G401.6 (cell line): ENCODE data around the gene ADRA1B.
"Not testable (repeated sequence)": the region's sequence is repeated elsewhere in the genome, so short reads cannot be mapped to it uniquely, and the experiment has no call there.

Source experiments
- FAIRE-seq: peaks from 2 replicates; lab custom pipeline; 2012; peaks lifted over from hg19 to GRCh38; lab: Jason Lieb, UNC

ADRA1B gene

GRCh38 chr5:159929176-159929575 lies 12.9 kb downstream of the ADRA1B start:
- FAIRE-seq, result no peak

DNA sequence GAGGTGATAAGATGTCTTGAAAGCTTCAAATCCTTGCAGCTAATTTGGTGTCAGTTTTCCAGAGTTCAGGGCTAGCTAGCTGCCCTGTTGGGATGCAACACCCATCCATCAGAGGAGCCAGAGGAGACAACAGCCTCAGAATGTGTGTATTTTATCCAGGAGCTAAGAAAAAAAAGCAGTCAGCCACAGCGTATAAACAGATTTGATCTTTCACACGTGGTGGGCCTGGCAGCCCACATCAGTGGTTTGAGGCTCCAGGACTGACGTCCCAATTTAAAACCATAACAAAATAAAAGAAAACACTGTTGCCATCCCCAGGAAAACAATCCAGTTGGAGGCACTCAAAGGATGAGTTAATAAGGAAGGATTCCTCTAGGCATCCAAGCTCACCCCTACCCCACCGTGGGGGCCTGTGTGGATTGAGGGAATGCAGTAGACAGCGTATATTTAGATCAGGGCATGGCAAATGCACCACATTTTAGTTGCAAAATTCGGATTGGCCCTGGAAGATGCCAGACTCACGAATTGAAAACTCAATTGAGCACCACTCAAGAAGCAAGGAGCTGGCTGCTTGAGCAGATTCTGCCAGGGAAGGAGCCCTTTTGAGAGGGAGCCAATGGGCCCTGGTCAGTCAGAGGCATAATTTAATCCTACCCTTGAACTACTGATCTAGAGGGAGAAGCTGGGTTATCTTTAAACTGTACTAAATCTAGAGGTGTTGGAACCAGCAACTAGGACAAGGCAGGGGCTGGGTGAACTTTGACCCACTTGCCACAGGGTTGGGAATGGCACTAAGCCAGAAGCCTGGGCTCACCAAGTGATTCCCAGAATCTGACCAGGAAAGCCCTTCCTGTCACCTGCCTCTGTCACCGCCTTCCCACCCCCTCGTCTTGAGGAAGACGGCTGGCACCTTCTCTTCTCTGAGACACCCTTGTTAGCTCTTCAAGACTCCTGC lies 17.5 kb downstream of the ADRA1B start:
- FAIRE-seq, result no peak

- no peak for FAIRE-seq
Measured at GRCh38 chr5:159935946-159936345, 19.7 kb downstream of the ADRA1B start.

GRCh38 chr5:159936686-159937329 lies 20.5 kb downstream of the ADRA1B start:
- no peak for FAIRE-seq

DNA sequence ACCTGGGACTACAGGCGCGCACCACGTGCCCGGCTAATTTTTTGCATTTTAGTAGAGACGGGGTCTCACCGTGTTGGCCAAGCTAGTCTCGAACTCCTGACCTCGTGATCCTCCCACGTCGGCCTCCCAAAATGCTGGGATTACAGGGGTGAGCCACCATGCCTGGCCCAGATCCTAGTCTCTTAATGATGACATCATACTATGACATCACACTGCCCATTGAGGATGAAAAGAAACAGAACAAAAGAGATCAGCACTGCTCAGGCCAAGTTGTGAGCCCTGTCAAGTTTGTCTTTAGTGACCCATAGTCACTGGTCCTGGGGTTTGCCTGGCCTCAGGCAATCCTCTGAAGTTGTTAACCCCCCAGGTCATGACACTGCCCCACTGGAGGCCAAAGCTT lies 21.3 kb downstream of the ADRA1B start:
- FAIRE-seq, result no peak

DNA sequence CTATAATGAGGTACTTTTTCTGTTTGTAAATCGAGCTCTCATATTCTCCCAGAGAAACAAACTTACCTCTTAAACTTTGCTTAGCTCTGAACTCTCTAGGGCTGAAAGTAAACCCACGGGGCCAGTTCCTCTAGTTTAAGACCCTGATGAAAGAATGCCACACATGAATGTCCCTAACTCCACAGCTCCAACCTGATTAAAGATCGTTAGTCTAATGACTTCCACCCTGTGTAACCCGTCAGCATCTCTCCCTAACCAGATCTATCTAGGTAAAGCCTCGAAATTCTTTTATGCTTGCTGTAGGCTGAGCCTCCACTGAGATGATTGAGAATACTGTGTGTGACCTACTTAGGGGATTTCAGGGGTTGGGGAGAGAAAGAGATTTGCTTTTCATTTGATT lies 27.0 kb downstream of the ADRA1B start:
- FAIRE-seq, result no peak

DNA sequence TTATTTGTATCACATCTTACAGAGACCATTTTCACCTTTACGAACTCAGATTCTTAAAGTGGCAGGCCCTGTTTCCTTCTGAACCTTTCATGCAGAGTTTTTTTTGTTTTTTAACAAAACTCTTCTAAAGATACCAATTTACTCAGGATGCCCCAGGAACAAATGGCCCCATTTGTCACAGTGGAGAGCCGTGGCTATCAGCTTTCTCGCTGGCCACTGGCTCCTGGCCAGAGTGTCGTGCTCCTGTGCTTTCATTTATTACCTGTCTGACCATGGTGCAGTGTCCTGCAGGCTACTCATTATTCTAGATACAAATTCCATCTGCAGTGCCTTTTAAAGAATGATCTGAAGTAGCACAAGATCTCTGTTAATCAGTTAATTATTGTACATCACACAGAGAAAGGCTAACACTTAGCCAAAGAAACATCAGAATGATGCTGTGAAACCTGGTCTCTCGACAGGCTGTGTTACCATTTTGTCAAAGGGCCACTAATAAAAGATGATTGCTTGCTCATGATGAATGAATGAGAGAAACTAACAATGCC lies 27.8 kb downstream of the ADRA1B start:
- FAIRE-seq, result no peak

DNA sequence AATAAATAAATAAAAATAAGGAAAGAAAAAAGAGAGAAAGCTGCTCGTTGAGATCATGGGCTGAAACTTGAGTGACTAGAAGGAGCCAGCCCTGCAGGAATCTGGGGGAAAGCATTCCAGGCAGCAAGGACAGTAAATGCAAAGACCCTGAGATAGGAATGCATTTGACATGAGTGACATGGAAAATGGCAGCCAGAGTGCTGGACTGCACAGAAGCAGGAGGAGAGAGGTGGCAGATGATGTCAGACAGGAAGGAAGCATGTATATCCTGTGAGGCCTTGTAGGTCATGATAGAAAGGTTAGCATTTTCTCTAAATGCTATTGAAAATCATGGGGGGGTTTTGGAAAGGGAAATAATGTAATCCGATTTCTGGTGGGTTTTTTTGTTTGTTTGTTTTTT lies 29.1 kb downstream of the ADRA1B start:
- no peak for FAIRE-seq

DNA sequence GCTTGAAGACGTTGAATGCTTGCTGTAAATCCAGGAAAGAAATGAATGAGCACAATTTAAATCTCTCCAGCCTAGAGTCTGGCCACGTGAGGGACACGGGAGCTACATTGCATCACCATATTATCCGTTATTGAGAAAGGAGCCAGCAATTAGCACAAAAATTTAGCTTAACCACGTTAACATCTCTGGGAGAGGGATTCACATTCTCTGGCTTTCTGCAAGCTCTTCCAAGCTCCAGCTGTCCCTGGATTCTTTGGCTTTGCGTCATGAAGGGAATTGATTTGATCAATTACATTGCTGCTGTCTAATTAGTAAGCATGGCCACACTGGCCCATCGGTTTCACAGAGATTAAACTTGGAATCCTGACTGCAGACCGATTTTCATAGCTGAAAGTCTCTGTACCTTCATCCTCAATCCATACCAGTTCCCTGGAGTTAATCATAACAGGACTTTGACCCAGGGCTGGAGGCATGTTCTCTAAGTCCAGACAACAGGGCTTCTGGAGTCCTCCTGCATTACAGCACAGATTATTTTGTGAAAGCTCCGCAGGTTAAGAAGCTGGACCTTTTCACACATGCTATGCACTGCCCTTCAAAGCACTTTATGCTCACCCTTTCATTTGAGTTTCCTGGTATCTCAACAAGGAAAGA lies 31.6 kb downstream of the ADRA1B start:
- no peak for FAIRE-seq

DNA sequence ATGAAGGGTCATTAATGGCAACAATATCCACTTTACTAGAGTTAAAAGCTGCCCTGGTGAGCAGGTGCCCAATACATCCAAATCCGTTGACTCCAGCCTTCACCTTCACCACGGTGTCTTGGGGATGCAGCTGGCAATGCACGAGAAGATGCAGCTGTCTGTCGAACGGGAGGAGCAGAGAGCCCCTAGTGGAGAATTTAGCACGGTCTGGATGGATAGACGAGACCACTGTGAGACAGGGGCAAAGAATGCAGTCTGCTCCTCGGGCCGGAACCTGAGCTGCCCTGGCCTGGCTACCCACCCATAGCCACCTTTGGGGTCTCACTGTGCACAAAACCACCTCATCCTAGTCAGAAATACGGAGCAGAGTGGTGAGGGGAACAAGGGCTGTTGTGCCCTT lies 35.1 kb downstream of the ADRA1B start:
- no peak for FAIRE-seq

DNA sequence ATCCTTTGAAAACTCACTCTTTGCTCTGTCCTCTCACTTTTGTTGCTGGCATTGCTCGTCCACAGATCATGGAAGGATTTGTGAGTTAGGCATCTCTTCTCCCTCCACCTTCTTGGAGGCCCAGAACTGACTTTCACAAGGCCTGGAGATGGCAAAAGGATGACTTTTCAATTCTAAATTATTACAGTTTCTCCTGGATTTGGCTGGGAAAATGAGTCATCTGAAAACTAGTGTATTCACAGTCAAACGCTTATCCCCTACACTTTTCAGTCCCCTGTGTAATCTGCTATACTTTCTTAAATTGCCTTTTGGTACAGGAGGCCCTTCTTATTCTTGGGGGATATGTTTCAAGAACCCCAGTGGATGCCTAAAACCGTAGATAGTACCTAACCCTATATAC lies 35.6 kb downstream of the ADRA1B start:
- no peak for FAIRE-seq

GRCh38 chr5:159953609-159954008 lies 37.3 kb downstream of the ADRA1B start:
- no peak for FAIRE-seq

- FAIRE-seq, result no peak
Measured at GRCh38 chr5:159955056-159955624, 38.9 kb downstream of the ADRA1B start.

- no peak for FAIRE-seq
Measured at GRCh38 chr5:159956074-159956473, 39.8 kb downstream of the ADRA1B start.

- no peak for FAIRE-seq
Measured at GRCh38 chr5:159961176-159962160, 45.2 kb downstream of the ADRA1B start.

- FAIRE-seq, result no peak
Measured at GRCh38 chr5:159962214-159962613, 45.9 kb downstream of the ADRA1B start.

DNA sequence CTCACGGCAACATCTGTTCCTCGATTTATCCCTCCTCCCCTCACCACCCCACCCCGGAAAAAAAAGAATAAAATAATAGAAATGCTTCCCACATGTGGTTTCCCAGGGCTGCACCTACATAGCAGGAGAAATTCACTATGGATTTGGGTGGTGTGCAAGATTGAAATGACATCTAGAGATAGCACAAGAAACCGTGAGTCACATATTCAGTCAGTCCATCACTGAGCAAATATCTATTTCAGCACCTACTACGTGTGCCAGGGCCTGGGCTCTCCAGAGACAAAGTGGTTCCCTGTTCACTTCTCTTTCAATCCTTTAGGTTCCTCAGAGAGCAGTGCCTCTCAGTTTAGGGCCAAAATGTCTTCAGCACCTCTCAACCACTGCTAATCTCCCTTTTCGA lies 47.7 kb downstream of the ADRA1B start:
- no peak for FAIRE-seq

GRCh38 chr5:159965031-159965837 lies 49.0 kb downstream of the ADRA1B start:
- FAIRE-seq, result no peak

- FAIRE-seq, result not testable (repeated sequence)
Measured at GRCh38 chr5:159965838-159966128, 49.5 kb downstream of the ADRA1B start.

GRCh38 chr5:159969966-159970365 lies 53.7 kb downstream of the ADRA1B start:
- FAIRE-seq, result no peak

- FAIRE-seq, result peak; percentile 54
Measured at GRCh38 chr5:159971038-159971437, 54.8 kb downstream of the ADRA1B start.
